HG03095 (cell line): ENCODE results near the gene SLC22A2.
"Not testable (repeated sequence)": the region's sequence is repeated elsewhere in the genome, so short reads cannot be mapped to it uniquely, and the experiment has no call there.

Source experiments
- ATAC-seq: cut with Tn5 transposase; IDR thresholded peaks from one replicate; pipeline ENCODE4 v1.9.1; 2021; ENCODE audit warnings: moderate library complexity; ENCODE audit not compliant: unreplicated experiment

The SLC22A2 gene

GRCh38 chr6:160258346-160259142, at the start of gene SLC22A2:
SLC22A2 (minus strand) TSS chr6:160258821; CDS start chr6:160258757, 64 bp downstream.
- ATAC-seq = no peak

GRCh38 chr6:160305926-160306713, 47.5 kb upstream of the SLC22A2 start:
- no peak for ATAC-seq

- no peak for ATAC-seq
These were observed 45.2 kb upstream of the SLC22A2 start for GRCh38 chr6:160303806-160304205.

- ATAC-seq = not testable (repeated sequence)
These were observed 43.9 kb upstream of the SLC22A2 start for GRCh38 chr6:160302431-160303082.

- no peak for ATAC-seq
These were observed 42.7 kb upstream of the SLC22A2 start for GRCh38 chr6:160301339-160301738.

GRCh38 chr6:160300076-160300695, 41.6 kb upstream of the SLC22A2 start:
- no peak for ATAC-seq

GRCh38 chr6:160299559-160299958, 40.9 kb upstream of the SLC22A2 start:
- no peak for ATAC-seq

- ATAC-seq = no peak
These were observed 39.5 kb upstream of the SLC22A2 start for GRCh38 chr6:160298121-160298520.

GRCh38 chr6:160297310-160297709, 38.7 kb upstream of the SLC22A2 start:
- ATAC-seq = no peak

GRCh38 chr6:160293844-160294243, 35.2 kb upstream of the SLC22A2 start:
- ATAC-seq = no peak

GRCh38 chr6:160285541-160286105, 27.0 kb upstream of the SLC22A2 start:
- ATAC-seq = no peak

- ATAC-seq = no peak
These were observed 26.0 kb upstream of the SLC22A2 start for GRCh38 chr6:160284575-160284974.

GRCh38 chr6:160282444-160282843, 23.8 kb upstream of the SLC22A2 start:
- ATAC-seq = no peak

- no peak for ATAC-seq
These were observed 21.2 kb upstream of the SLC22A2 start for GRCh38 chr6:160279850-160280249.

GRCh38 chr6:160278786-160279310, 20.2 kb upstream of the SLC22A2 start:
- no peak for ATAC-seq

- no peak for ATAC-seq
These were observed 19.7 kb upstream of the SLC22A2 start for GRCh38 chr6:160278311-160278710.

GRCh38 chr6:160277546-160277945, 18.9 kb upstream of the SLC22A2 start:
- no peak for ATAC-seq

- no peak for ATAC-seq
These were observed 18.5 kb upstream of the SLC22A2 start for GRCh38 chr6:160277144-160277543.

- no peak for ATAC-seq
These were observed 17.5 kb upstream of the SLC22A2 start for GRCh38 chr6:160276126-160276525.

GRCh38 chr6:160275511-160276003, 16.9 kb upstream of the SLC22A2 start:
- ATAC-seq = no peak
